GM10248 (cell line): Measurements from ENCODE around the gene TRIM47.
"Not testable (repeated sequence)": the region's sequence is repeated elsewhere in the genome, so short reads cannot be mapped to it uniquely, and the experiment has no call there.

Source experiments
- CTCF ChIA-PET: fragments of 300-600 bp; sonication (Branson Sonifier 250); formaldehyde crosslinking; extraction: SDS; loops from one replicate; lab custom pipeline; 2021; ENCODE audit warnings: antibody characterized with exemption; lab: Yijun Ruan, JAX
- POLR2A ChIA-PET: fragments of 350-650 bp; sonication (Branson Sonifier 250); formaldehyde crosslinking; extraction: SDS; loops from one replicate; lab custom pipeline; 2020; ENCODE audit warnings: antibody characterized with exemption; lab: Yijun Ruan, JAX
- DNase-seq: peaks from one replicate; pipeline ENCODE4 v3.0.0; 2012; ENCODE audit errors: extremely low spot score
- TF ChIP-seq, protein P1 (sequence below): IDR thresholded peaks from 2 replicates; pipeline ENCODE4 v1.5.1; 2012; ENCODE audit warnings: mild to moderate bottlenecking, low read depth; ENCODE audit errors: extremely low read depth, missing control alignments, control extremely low read depth

The TRIM47 gene

DNA sequence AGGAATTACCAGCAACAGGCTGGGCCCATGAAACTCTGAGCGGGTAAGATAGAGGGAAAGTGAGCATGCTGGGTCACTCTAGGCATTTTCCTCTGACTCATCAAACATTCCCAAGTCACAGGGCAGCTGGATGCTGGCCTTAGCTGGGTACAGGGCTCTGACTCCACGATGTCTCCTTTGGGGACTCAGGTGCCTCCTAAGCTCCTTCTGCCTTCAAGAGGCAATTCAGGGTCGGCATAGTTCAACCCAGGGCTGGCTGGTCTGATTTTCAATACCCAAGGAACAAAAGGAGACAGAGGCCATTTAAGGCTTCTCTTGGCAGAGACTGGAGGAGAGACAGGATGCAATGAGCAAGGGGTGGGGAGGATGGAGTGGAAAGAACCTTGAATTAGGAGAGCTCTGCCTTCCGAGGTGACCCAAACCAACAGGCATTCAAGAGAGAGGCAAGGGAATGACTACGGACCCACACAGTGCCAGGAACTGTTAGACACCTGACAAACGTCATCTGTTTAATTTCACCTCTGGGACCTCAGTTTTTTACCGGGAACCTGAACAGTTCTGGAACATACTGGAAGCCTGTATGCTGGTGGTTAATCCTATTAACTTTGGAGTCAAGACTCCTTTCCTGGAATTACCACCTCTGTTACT lies 24.2 kb downstream of the TRIM47 start:
- no peak for DNase-seq
- POLR2A ChIA-PET: interaction anchor here (0.7 to 2.7 kb wide), 3 partner anchors 9 to 75 kb away, joined by 5 to 22 read pairs (median 18); a partner anchor contains a TSS
- TF ChIP-seq, protein P1, sequence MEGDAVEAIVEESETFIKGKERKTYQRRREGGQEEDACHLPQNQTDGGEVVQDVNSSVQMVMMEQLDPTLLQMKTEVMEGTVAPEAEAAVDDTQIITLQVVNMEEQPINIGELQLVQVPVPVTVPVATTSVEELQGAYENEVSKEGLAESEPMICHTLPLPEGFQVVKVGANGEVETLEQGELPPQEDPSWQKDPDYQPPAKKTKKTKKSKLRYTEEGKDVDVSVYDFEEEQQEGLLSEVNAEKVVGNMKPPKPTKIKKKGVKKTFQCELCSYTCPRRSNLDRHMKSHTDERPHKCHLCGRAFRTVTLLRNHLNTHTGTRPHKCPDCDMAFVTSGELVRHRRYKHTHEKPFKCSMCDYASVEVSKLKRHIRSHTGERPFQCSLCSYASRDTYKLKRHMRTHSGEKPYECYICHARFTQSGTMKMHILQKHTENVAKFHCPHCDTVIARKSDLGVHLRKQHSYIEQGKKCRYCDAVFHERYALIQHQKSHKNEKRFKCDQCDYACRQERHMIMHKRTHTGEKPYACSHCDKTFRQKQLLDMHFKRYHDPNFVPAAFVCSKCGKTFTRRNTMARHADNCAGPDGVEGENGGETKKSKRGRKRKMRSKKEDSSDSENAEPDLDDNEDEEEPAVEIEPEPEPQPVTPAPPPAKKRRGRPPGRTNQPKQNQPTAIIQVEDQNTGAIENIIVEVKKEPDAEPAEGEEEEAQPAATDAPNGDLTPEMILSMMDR: no peak
- CTCF ChIA-PET: interaction anchor here (0.9 to 10.4 kb wide), 11 partner anchors 8 to 266 kb away, joined by 3 to 89 read pairs (median 4); partner anchors contain the start of genes GALK1 and TRIM47

DNA sequence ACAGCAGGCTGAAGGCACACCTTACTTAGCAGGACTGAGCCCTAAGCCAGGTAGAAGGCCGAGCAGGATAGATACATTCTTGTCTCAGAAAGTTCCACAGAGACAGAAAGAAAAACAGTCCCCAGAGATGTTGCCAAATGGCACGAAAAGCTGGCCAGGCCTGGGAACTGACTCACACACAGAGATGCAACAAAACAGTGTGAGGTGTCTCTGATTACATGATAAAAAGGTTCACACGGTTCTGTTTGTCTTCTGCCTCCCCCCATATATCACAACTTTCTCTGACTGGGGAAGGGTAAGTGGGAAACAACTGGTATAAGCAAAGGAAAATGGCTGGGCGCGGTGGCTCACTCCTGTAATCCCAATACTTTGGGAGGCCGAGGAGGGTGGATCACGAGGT lies 24.9 kb downstream of the TRIM47 start:
- TF ChIP-seq, protein P1: no peak
- ChIA-PET CTCF (interaction anchor here (0.9 to 10.4 kb wide), 6 partner anchors 7 to 267 kb away, joined by 3 to 89 read pairs (median 6); partner anchors contain the start of genes GALK1 and TRIM47), POLR2A (interaction anchor here (2.4 kb wide), 1 partner anchor 74 kb away, joined by 22 read pairs; a partner anchor contains a TSS)
- DNase-seq: no peak

DNA sequence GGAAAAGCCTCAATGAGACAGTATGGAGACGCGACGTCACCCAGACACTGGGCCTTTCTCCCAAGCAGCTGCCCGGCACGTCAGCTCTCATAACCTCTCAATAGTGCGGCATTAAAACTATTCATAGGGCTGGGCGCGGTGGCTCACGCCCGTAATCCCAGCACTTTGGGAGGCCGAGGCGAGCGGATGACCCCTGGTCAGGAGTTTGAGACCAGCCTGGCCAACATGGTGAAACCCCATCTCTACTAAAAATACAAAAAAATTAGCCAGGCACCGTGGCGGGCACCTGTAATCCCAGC lies 26.7 kb downstream of the TRIM47 start:
- DNase-seq, POLR2A ChIA-PET: not testable (repeated sequence)
- CTCF ChIA-PET: interaction anchor here (10.8 kb wide), 1 partner anchor 24 kb away, joined by 135 read pairs; no protein-coding TSS in a partner anchor

DNA sequence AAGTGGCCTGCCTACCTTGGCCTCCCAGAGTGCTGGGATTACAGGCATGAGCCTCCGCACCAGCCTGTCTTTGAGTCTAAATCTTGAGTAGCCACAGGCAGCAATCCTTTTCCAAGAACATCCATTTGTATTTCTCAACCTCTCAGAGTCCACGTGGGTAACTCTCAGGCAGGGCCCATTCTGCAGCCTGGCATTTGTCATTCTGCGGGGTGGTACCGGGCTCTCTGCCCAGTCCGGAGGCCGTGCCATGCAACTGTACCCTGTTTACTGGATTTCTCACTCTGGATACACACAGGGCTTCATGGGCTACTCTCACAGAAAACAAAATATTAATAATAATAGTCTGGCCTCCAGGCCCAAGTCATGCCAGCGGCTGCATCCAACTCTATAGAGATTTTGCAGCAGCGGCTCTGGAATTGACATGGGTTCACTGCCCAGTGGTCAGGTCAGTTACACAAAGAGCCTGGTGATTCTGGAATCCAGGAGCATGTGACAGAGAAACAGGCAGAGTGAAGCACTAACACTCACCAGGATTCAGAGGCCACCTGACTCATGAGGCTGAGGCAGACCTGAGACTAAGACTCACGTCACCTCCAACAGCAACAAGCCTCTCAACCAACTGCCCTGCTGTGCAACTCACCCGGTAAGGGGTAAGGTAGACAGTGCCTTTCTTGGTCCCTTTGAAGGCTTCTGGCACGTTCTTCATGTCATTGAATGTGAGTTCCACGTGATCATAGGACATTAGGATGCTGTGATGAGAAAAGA lies 27.3 kb downstream of the TRIM47 start:
- TF ChIP-seq, protein P1: no peak
- CTCF ChIA-PET: interaction anchor here (1.3 to 10.8 kb wide), 2 partner anchors 11 to 23 kb away, joined by 4 to 135 read pairs; no protein-coding TSS in a partner anchor
- DNase-seq: no peak
- POLR2A ChIA-PET: no interaction called here

DNA sequence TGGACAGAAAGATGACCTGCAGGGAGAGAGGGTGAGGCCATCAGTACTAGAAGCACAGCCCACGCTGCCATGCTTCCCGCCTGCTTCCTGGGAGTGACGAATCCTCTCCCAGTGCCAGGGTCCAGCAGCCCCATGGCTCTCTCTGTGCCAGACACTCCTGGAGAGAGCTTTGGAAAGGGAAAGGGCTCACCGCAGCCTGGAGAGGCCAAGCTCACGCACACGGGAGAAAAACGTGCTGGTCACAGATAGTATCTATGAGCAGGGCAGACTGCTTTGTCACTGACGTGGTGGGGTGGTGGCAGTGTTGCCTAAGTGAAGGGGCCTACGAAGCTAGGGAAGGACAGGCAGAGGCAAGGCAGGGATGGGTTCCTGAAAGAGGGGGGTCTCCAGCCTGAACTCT lies 28.7 kb downstream of the TRIM47 start:
- ChIA-PET POLR2A (interaction anchor here (0.9 kb wide), 1 partner anchor 70 kb away, joined by 4 read pairs; no protein-coding TSS in a partner anchor), CTCF (interaction anchor here (1.2 to 10.8 kb wide), 7 partner anchors 9 to 85 kb away, joined by 3 to 135 read pairs (median 6); partner anchors contain the start of genes GALK1 and TRIM47)
- TF ChIP-seq, protein P1: no peak
- no peak for DNase-seq

DNA sequence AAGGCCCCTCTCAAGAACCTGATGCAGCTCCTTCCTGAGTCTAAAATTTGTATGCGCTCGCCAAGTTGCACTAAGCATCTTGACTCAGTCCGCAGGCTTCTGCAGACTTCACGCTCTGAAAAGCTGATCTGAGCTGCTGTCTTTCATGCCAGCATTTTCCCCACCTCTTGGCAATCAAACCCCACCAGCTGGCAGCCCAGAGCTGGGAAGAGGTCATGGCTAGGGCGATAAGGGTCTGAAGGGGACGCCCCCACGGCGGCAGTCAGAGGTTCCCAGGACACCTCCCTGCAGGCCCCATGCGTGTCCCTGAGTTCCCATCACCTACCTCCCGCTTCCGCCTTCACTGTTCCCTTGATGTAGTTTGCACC lies 29.1 kb downstream of the TRIM47 start:
- POLR2A ChIA-PET: interaction anchor here (0.9 kb wide), 1 partner anchor 69 kb away, joined by 4 read pairs; no protein-coding TSS in a partner anchor
- TF ChIP-seq, protein P1: no peak
- no peak for DNase-seq
- CTCF ChIA-PET: interaction anchor here (1.2 to 10.8 kb wide), 7 partner anchors 9 to 85 kb away, joined by 3 to 135 read pairs (median 6); partner anchors contain the start of genes GALK1 and TRIM47
